Small intestine (tissue), 7 donors: ENCODE data around the gene NPR2. TPM values are rescaled to one million over a fixed set of nuclear protein-coding genes. Genes with fewer than 3 reads are reported as not detected.

Source experiments
- DNase-seq, 2 donors: peaks; one replicate each; pipeline versions ENCODE4 v3.0.0 to v3.0.0-alpha.2; 2013
- FAIRE-seq: peaks from 2 replicates; lab custom pipeline; 2012; peaks lifted over from hg19 to GRCh38; lab: Jason Lieb, UNC
- H3K27ac ChIP-seq, 3 donors: one replicate each; pipeline ENCODE4 v1.5.1; 2013; ENCODE audit warnings: low read length in 2 of 3, mild to moderate bottlenecking in 2 of 3, control low read depth in 1 of 3, inconsistent platforms in 1 of 3, low read depth in 1 of 3, moderate library complexity in 1 of 3
- H3K27me3 ChIP-seq, 3 donors: one replicate each; pipeline ENCODE4 v1.6.1; 2013; ENCODE audit warnings: low read length in 3 of 3, inconsistent platforms in 1 of 3; ENCODE audit not compliant: control insufficient read depth in 3 of 3, insufficient read depth in 3 of 3
- H3K36me3 ChIP-seq, 3 donors: one replicate each; pipeline ENCODE4 v1.6.1; 2013; ENCODE audit warnings: low read length in 3 of 3, inconsistent platforms in 1 of 3, low read depth in 1 of 3, mild to moderate bottlenecking in 1 of 3, moderate library complexity in 1 of 3; ENCODE audit not compliant: control insufficient read depth in 3 of 3, insufficient read depth in 2 of 3
- H3K4me1 ChIP-seq, 3 donors: one replicate each; pipeline ENCODE4 v1.6.1; 2013; ENCODE audit warnings: low read length in 2 of 3, inconsistent platforms in 1 of 3, low read depth in 1 of 3, mild to moderate bottlenecking in 1 of 3, moderate library complexity in 1 of 3; ENCODE audit not compliant: control insufficient read depth in 3 of 3, insufficient read depth in 2 of 3
- H3K4me3 ChIP-seq, 3 donors: one replicate each; pipeline ENCODE4 v1.5.1; 2013; ENCODE audit warnings: low read length in 3 of 3, control low read depth in 1 of 3, inconsistent platforms in 1 of 3, low read depth in 1 of 3, mild to moderate bottlenecking in 1 of 3, moderate library complexity in 1 of 3
- H3K9me3 ChIP-seq, 2 donors: one replicate each; pipeline ENCODE4 v1.6.1; 2013; ENCODE audit warnings: low read depth in 1 of 2, low read length in 1 of 2; ENCODE audit not compliant: control insufficient read depth in 2 of 2, insufficient read depth in 1 of 2
- WGBS, 3 donors: extraction: QIAGEN DNeasy Blood & Tissue Kit; methylation state at CpG; one replicate each; pipeline ENCODE4 v1.1.7; 2013; 5-methylcytosine and 5-hydroxymethylcytosine counted together
- polyA plus RNA-seq, 4 donors: library from polyadenylated mRNA; stranded (reverse) in 3 of 4; unstranded in 1 of 4; fragments of 200-250 nt in 3 of 4; fragments of 120-200 nt in 1 of 4; gene quantifications; one replicate each; pipeline versions ENCODE4 v1.2.1 to v1.2.3, GENCODE V29; 2013
- donor health status: healthy with polysubstance abuse.
- donor health status: control.
- donor health status: control.
- donor health status: Bipolar disorder and iron deficiency.
- donor health status: healthy.

NPR2 gene
- polyA plus RNA-seq, 4 donors: 0.89 to 12.0 (median 4.9) TPM

DNA sequence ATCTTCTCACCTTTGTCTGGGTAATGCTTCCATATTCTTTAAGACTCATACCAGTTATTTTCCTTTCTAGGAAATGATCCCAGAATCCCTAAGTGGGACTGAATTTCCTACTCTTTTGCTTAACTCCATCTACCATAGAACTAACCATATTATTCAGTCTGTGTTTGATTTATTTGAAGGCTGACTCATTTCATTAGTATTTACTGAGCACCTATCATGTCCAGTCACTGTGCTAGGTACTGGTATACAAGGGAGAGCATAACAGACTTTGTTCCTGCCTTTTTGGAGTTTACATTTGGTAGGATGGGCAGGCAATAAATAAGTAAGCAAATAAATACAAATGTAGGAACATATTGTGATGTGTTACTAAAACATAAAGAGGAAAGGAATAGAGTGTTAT, 4.3 kb downstream of the NPR2 start:
- peaks cover 0 to 4% (median 0%) of the 10 kb centered on the region in 3 donors for H3K4me1 ChIP-seq
- H3K27me3 ChIP-seq: no peaks in the 10 kb centered on the region
- FAIRE-seq (no peak), DNase-seq (no peak)
- peaks cover 0 to 39% (median 0%) of the 10 kb centered on the region in 3 donors for H3K36me3 ChIP-seq
- no peak overlapping the region for H3K27ac ChIP-seq
- H3K4me3 ChIP-seq: no peak overlapping the region
- H3K9me3 ChIP-seq: no peaks in the 10 kb centered on the region

DNA sequence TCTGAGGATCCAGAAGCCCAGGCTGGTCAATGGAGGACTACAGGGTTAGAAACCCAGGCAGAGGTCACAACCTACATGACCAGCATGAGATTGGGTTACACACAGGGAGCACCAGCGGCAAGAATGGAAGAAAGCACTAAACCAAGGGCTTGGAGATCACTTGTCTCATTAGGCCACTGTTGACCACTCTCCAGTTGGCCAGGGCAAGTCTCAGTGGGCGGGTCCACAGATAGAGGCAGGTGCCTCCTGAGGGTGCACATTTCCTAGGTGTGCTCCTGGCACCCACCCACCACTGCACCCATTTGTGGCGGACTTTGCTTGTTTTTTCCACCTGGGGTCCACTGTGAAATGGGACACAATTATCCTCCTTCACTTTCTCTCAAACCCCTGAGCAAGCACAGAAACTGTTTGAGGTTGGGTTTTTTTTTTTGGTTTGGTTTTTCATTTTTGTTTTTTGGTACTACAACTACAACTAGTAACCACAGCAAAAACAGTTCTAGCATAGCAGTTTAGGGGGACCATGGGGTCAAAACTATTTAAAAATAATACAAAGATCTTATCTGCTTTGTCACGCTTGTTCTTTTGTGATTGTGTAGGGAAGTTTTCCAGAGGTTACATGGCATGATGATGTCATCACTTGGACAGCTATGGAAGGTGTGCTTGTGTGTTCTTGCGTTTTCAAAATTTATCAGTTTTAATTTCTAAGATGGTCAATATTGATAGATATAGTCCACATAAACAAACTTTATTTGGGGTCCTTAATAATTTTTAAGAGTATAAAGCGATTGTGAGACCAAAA, 6.1 kb downstream of the NPR2 start:
- WGBS, 3 donors: 87 to 91% (median 90%) methylated on average over 6 of the region's 6 CpGs
- no peaks in the 10 kb centered on the region for H3K4me1 ChIP-seq

DNA sequence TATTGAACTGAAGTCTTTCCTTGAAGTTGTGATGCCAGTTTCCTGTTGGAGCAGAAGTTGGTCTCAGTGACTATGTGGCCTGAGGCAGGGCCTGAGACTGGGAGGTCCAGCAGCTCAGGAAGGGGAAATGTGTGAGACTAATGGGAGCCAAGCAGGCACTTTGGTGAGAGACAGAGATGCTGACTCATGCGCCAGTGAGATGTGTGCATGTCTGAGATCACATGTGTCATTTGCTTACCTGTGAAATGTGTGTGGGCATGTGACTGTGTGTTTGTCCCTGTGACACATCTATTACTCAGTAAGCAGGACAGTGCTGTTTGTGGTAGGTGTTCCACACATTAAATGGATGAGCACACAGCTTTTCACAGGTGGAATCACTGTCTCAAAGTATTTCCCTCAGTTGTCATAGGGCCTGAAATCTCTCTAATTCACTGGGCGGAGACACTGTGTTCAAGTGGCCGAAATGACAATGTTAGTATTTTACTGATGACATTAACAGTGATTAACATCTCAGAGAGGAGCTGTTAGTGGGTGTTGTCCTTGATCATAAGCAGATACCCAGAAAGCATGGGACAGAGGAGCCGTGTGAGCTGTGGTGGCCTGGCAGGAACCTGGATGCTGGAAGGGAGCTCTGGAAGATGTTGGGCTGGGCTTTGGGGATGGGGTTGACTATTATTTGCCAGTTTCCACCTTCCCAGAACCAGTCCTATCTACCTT, 7.4 kb downstream of the NPR2 start:
- Histone ChIP-seq H3K4me3 (no peak overlapping the region), H3K9me3 (no peaks in the 10 kb centered on the region), H3K27me3 (no peaks in the 10 kb centered on the region), H3K27ac (no peak overlapping the region), H3K36me3 (peaks cover 2 to 32% (median 2%) of the 10 kb centered on the region in 3 donors), H3K4me1 (no peaks in the 10 kb centered on the region)
- WGBS, 3 donors: 90 to 97% (median 96%) methylated on average over 4 of the region's 4 CpGs
- FAIRE-seq: no peak
- DNase-seq: no peak

More for the DNA sequence above, 6.1 kb downstream of the NPR2 start:
- no peaks in the 10 kb centered on the region for H3K9me3 ChIP-seq
- H3K27ac ChIP-seq: no peak overlapping the region
- no peak overlapping the region for H3K4me3 ChIP-seq
- H3K36me3 ChIP-seq: peaks cover 0 to 43% (median 1%) of the 10 kb centered on the region in 3 donors
- FAIRE-seq: no peak
- H3K27me3 ChIP-seq: no peaks in the 10 kb centered on the region
- no peak for DNase-seq

DNA sequence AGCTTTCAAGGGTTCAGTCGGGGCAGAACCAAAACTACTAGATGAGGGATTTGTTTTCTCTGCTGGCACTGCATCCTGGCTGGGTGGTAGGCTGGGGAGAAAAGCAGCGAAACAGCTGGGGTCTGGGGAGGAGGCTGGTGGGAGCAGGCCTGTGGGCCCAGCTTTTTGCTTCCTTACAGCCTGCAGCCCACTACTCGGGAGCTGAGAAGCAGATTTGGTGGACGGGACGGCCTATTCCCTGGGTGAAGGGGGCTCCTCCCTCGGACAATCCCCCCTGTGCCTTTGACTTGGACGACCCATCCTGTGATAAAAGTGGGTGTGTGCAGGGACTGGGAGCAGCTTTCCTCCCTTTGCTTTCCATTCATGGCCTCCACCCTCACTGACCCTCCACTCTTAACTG, 9.1 kb downstream of the NPR2 start:
- WGBS, 3 donors: 84 to 92% (median 87%) methylated on average over 7 of the region's 7 CpGs
- H3K4me3 ChIP-seq: no peak overlapping the region
- DNase-seq: no peak

DNA sequence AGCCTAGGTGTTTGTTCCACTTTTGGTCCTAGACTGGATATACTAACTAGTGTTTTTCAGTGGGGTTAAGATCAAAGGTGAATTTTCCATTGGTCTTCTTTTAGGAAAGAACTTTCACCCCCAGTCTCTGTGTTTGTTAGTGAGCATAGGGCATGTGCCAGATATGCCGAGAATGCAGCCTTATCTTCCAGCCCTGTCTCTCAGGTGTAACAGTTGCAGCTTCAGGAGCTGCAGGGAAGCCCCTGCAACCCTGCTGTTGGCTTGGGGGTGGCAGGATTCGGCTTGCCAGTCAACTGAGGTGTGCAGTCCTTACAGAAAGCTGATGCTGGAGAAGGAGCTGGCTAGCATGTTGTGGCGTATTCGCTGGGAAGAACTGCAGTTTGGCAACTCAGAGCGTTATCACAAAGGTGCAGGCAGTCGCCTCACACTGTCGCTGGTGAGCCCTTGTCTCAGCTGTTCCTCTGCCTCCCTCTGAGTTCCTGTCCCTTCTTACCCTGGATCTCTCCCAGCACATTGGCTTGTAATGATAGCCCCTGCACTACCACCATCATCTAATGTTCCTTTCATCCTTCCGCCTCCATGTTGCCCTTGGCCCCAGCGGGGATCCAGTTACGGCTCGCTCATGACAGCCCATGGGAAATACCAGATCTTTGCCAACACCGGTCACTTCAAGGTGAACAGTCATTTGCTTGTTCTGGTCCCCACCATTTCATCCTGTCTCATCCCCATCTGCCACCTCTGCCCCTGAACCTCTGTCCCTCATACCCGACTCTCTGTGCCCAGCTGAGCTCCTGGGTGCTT, 10.1 kb downstream of the NPR2 start:
- Histone ChIP-seq H3K4me1 (no peaks in the 10 kb centered on the region), H3K36me3 (peaks cover 2 to 45% (median 5%) of the 10 kb centered on the region in 3 donors), H3K9me3 (no peaks in the 10 kb centered on the region), H3K27me3 (no peaks in the 10 kb centered on the region), H3K4me3 (no peak overlapping the region), H3K27ac (no peak overlapping the region)
- FAIRE-seq (no peak), DNase-seq (no peak)
- WGBS, 3 donors: 90 to 92% (median 90%) methylated on average over 13 of the region's 13 CpGs

More for the DNA sequence above, 9.1 kb downstream of the NPR2 start:
- Histone ChIP-seq H3K27me3 (no peaks in the 10 kb centered on the region), H3K36me3 (peaks cover 2 to 35% (median 2%) of the 10 kb centered on the region in 3 donors), H3K27ac (no peak overlapping the region), H3K9me3 (no peaks in the 10 kb centered on the region), H3K4me1 (no peaks in the 10 kb centered on the region)
- FAIRE-seq: no peak

DNA sequence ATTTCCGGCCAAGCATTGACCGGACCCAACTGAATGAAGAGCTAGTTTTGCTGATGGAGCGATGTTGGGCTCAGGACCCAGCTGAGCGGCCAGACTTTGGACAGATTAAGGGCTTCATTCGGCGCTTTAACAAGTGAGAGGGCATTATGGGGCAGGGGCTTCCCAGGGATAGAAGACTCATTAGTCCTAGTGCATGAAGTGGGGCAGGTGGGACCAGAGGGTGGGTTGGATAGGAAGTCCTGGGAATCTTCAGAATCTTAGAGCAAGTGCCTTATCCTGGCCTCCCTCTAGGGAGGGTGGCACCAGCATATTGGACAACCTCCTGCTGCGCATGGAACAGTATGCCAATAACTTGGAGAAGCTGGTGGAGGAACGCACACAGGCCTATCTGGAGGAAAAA, 14.7 kb downstream of the NPR2 start:
- Histone ChIP-seq H3K4me3 (no peak overlapping the region), H3K4me1 (peaks cover 0 to 2% (median 0%) of the 10 kb centered on the region in 3 donors), H3K9me3 (no peaks in the 10 kb centered on the region), H3K36me3 (peaks cover 2 to 54% (median 5%) of the 10 kb centered on the region in 3 donors), H3K27me3 (no peaks in the 10 kb centered on the region), H3K27ac (no peak overlapping the region)
- no peak for DNase-seq
- no peak for FAIRE-seq
- WGBS, 3 donors: 94 to 98% (median 97%) methylated on average over 8 of the region's 8 CpGs

DNA sequence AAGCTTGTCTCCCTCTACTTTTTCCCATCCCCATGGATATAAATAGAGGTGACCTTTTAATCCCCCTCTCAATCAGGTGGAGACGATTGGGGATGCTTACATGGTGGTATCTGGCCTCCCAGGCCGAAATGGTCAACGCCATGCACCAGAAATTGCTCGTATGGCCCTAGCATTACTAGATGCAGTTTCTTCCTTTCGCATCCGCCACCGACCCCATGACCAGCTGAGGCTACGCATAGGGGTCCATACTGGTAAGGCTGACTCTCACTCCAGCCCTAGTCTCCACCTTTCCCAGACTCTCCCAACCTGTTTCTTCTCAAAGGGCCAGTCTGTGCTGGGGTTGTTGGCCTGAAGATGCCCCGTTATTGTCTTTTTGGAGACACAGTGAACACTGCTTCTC, 17.0 kb downstream of the NPR2 start:
- no peak overlapping the region for H3K4me3 ChIP-seq
- DNase-seq (no peak), FAIRE-seq (no peak)
- WGBS, 3 donors: 94 to 95% (median 95%) methylated on average over 9 of the region's 9 CpGs
- H3K27ac ChIP-seq: no peak overlapping the region
- no peaks in the 10 kb centered on the region for H3K9me3 ChIP-seq
- H3K4me1 ChIP-seq: peaks cover 6 to 14% (median 9%) of the 10 kb centered on the region in 3 donors
- H3K27me3 ChIP-seq: no peaks in the 10 kb centered on the region
- peaks cover 0 to 50% (median 3%) of the 10 kb centered on the region in 3 donors for H3K36me3 ChIP-seq

DNA sequence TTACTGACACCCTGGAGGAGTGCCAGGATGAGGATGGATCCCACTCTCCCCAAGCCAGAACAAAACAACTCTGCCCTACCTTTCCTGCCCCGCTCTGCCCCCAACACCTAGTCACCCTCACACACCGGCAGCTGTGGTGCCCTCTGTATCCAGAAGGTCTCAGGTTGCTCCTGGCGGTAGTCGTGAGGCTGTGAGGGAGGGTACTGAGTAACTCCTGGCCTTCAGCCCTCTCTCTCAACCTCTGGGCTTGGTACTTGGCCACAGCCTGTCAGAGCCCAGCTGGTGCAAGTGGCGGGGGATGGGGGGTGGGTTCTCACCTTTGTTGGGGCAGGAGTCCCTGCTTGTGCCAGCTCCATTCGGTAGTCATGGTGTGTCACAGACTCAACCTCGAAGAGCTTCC, 18.7 kb downstream of the NPR2 start:
- DNase-seq: no peak
- Histone ChIP-seq H3K9me3 (no peaks in the 10 kb centered on the region), H3K27ac (no peak overlapping the region), H3K4me1 (peaks cover 6 to 24% (median 10%) of the 10 kb centered on the region in 3 donors), H3K36me3 (peaks cover 0 to 46% (median 3%) of the 10 kb centered on the region in 3 donors), H3K27me3 (no peaks in the 10 kb centered on the region), H3K4me3 (no peak overlapping the region)
- no peak for FAIRE-seq
- WGBS, 3 donors: 92 to 96% (median 96%) methylated on average over 7 of the region's 7 CpGs
